Smooth muscle cell (in vitro differentiated cells): ENCODE measurements around the gene PTPRK. TPM values are rescaled to one million over a fixed set of nuclear protein-coding genes. Genes with fewer than 3 reads are reported as not detected.

Experiments
- DNase-seq: peaks from one replicate; lab custom pipeline; 2025; ENCODE audit not compliant: unreplicated experiment; lab: John Stamatoyannopoulos, UW
- H2AFZ ChIP-seq: fragments of 200-600 bp; sonication (generic); 2 replicates; pipeline ENCODE4 v1.6.0; 2016; ENCODE audit warnings: antibody characterized with exemption, low read depth, mild to moderate bottlenecking
- H3F3A ChIP-seq: fragments of 200-600 bp; sonication (generic); 2 replicates; pipeline ENCODE4 v1.6.0; 2017; ENCODE audit warnings: antibody characterized with exemption, low read depth
- H3K27ac ChIP-seq: fragments of 200-600 bp; sonication (generic); 2 replicates; pipeline ENCODE4 v1.5.1; 2016; ENCODE audit warnings: low read depth, mild to moderate bottlenecking
- H3K27me3 ChIP-seq: fragments of 200-600 bp; sonication (generic); 2 replicates; pipeline ENCODE4 v1.6.1; 2016; ENCODE audit warnings: low read depth, mild to moderate bottlenecking
- H3K36me3 ChIP-seq: fragments of 200-600 bp; sonication (generic); 2 replicates; pipeline ENCODE4 v1.5.1; 2016; ENCODE audit warnings: low read depth
- H3K4me1 ChIP-seq: fragments of 200-600 bp; sonication (generic); 2 replicates; pipeline ENCODE4 v1.5.1; 2016; ENCODE audit warnings: low read depth
- H3K4me2 ChIP-seq: fragments of 200-600 bp; sonication (generic); 2 replicates; pipeline ENCODE4 v1.6.0; 2016; ENCODE audit warnings: mild to moderate bottlenecking
- H3K4me3 ChIP-seq: fragments of 200-600 bp; sonication (generic); 2 replicates; pipeline ENCODE4 v1.5.1; 2016; ENCODE audit warnings: mild to moderate bottlenecking
- H3K79me2 ChIP-seq: fragments of 200-600 bp; sonication (generic); 2 replicates; pipeline ENCODE4 v1.6.0; 2016; ENCODE audit warnings: low read depth, mild to moderate bottlenecking
- H3K9ac ChIP-seq: fragments of 200-600 bp; sonication (generic); 2 replicates; pipeline ENCODE4 v1.6.0; 2016; ENCODE audit warnings: low read depth
- H3K9me3 ChIP-seq: fragments of 200-600 bp; sonication (generic); replicated peaks from 2 replicates; pipeline ENCODE4 v1.5.1; 2016; ENCODE audit warnings: low read depth
- H4K20me1 ChIP-seq: fragments of 200-600 bp; sonication (generic); 2 replicates; pipeline ENCODE4 v1.6.0; 2016; ENCODE audit warnings: low read depth
- CTCF ChIP-seq: fragments of 200-600 bp; sonication (generic); IDR thresholded peaks from 2 replicates; pipeline ENCODE4 v1.5.1; 2017; ENCODE audit warnings: borderline replicate concordance, mild to moderate bottlenecking, antibody characterized with exemption; ENCODE audit not compliant: insufficient read depth, poor library complexity, severe bottlenecking
- WGBS: methylation state at CpG from one replicate; pipeline ENCODE4 v1.1.7; 2016; ENCODE audit warnings: low lambda C conversion rate; 5-methylcytosine and 5-hydroxymethylcytosine counted together
- polyA plus RNA-seq: library from polyadenylated mRNA; unstranded; fragments of >200 nt; fragmentation: Nextera tagmentation; extraction: Ambion mirVana; gene quantifications from 2 replicates; pipeline ENCODE4 v1.2.1, GENCODE V29; 2016
- total RNA-seq: library from RNA; depleted of rRNA; stranded (reverse); fragments of >200 nt; gene quantifications from 2 replicates; pipeline ENCODE4 v1.2.3, GENCODE V29; 2014

Gene PTPRK
- total and polyA plus RNA-seq, 2 experiments from 2014 or later = 21.7 to 50.4 TPM

DNA sequence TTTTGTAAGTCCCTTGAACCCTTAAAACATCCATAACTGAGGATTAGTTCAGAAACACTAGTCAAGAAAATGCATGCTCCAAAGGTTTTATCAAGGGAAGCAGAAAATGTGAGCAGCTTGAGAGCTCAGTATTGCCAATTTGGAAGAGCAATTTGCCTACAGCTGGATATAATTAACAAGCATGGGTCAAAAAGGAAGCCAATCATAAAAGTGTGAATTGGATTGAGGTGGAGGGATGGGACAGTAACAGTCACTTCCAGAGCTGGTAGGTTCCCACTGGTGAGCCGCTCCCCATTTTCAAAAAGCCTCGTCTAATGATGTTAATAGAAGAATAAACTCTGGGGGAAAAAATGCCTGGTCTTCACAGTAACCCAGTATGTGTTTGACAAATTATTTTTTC is 5.0 kb upstream of the PTPRK start:
- Histone ChIP-seq H3K9ac (no peak overlapping the region), H3K79me2 (no peaks in the 10 kb centered on the region), H3K4me2 (no peak overlapping the region), H3K4me3 (no peak overlapping the region), H3K4me1 (peaks cover 17% of the 10 kb centered on the region), H3F3A (peaks cover 2% of the 10 kb centered on the region), H3K27me3 (no peaks in the 10 kb centered on the region), H3K36me3 (no peaks in the 10 kb centered on the region), H3K27ac (no peak overlapping the region), H3K9me3 (no peaks in the 10 kb centered on the region), H4K20me1 (no peaks in the 10 kb centered on the region), H2AFZ (no peak overlapping the region)
- no peak for DNase-seq
- WGBS = 94% methylated on average over 2 of the region's 2 CpGs
- TF ChIP-seq CTCF = no peak

- no peaks in the 10 kb centered on the region for H3K36me3 ChIP-seq
- H3K9ac ChIP-seq = peak overlapping the region; percentile 99
- WGBS = 37% methylated on average over 2 of the region's 2 CpGs
- peak overlapping the region; percentile 85 for H3K4me3 ChIP-seq
- H2AFZ ChIP-seq = peak overlapping the region; percentile 90
- H3F3A ChIP-seq = peaks cover 2% of the 10 kb centered on the region
- no peaks in the 10 kb centered on the region for H3K9me3 ChIP-seq
- H3K27me3 ChIP-seq = no peaks in the 10 kb centered on the region
- peak overlapping the region; percentile 100 for H3K27ac ChIP-seq
- no peak for DNase-seq
- peaks cover 30% of the 10 kb centered on the region for H3K79me2 ChIP-seq
- H3K4me2 ChIP-seq = peak overlapping the region; percentile 85
- peaks cover 29% of the 10 kb centered on the region for H4K20me1 ChIP-seq
- no peak for TF ChIP-seq CTCF
- H3K4me1 ChIP-seq = peaks cover 36% of the 10 kb centered on the region
Measured at GRCh38 chr6:128521282-128521632, 858 bp upstream of the PTPRK start.

GRCh38 chr6:128519931-128520435 is 416 bp downstream of the PTPRK start:
- Histone ChIP-seq H3K4me2 (peak overlapping the region; percentile 88), H3K27me3 (no peaks in the 10 kb centered on the region), H3K9ac (peak overlapping the region; percentile 96), H3K36me3 (no peaks in the 10 kb centered on the region), H3K4me3 (peak overlapping the region; percentile 85), H3F3A (peaks cover 2% of the 10 kb centered on the region), H3K4me1 (peaks cover 37% of the 10 kb centered on the region), H2AFZ (peak overlapping the region; percentile 51), H3K27ac (peak overlapping the region; percentile 100), H4K20me1 (peaks cover 34% of the 10 kb centered on the region), H3K79me2 (peaks cover 42% of the 10 kb centered on the region), H3K9me3 (no peaks in the 10 kb centered on the region)
- DNase-seq = peak; percentile 80
- WGBS = under 1% methylated on average over 38 of the region's 39 CpGs
- TF ChIP-seq CTCF = no peak
